Anterior cingulate cortex (tissue), 58 donors: ENCODE data around the gene SERPINB8.
A peak's percentile ranks its signal among the peaks of the same experiment; 100 is the strongest.
"Not testable (repeated sequence)": the region's sequence is repeated elsewhere in the genome, so short reads cannot be mapped to it uniquely, and the experiment has no call there.

ENCODE experiments used
- DNase-seq, 58 donors: peaks; one replicate each; lab custom pipeline; 2025; lab: John Stamatoyannopoulos, UW

SERPINB8 gene, protein sequence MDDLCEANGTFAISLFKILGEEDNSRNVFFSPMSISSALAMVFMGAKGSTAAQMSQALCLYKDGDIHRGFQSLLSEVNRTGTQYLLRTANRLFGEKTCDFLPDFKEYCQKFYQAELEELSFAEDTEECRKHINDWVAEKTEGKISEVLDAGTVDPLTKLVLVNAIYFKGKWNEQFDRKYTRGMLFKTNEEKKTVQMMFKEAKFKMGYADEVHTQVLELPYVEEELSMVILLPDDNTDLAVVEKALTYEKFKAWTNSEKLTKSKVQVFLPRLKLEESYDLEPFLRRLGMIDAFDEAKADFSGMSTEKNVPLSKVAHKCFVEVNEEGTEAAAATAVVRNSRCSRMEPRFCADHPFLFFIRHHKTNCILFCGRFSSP

DNA sequence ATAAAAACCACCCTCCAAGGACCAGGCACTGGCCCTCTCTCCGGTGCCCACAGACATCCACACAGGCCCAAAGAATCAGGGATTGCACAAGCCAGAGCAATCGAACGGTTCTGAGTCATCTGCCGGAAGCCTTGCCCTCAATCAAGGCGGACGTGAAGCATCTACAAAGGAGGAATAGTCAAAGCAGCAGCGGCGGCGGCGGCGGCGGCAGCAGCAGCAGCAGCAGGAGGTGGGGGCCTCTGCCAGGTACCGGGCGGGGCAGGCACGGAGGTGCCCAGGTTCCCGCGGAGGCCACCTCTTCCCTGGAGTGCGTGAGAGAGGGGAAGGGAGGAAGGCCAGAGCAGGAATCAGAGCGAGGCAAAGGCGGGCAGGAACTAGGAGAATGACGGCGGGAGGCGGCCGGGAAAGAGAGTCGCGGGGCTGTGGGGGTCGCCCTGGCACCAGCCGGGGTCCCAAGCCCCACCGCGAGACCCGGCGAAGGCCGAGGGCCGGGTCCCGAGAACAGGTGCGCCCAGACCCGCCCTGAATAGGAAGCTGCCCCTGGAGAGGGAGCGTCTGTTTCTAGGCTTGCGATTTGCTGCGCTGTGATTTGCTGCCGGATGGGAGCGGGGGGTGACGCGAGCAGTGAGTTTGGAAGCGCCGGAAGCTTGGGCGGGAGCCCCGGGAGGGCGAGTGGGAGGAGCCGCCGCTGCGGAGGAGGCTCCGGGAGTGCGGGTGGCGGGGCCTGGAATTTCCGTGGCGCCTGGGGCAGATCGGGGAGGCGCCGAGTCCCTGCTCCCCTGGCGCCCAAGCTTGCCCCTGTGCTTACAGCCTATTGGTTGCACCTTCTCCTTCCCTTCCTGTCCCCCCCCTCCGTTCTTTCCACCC lies at the start of gene SERPINB8:
Gene SERPINB8, plus strand, starts transcription at position 140 of the 867 bp plus-strand sequence. CDS start 8,228 bp downstream, outside the sequence.
- peak; percentile 67 to 96 (median 90) for DNase-seq

DNA sequence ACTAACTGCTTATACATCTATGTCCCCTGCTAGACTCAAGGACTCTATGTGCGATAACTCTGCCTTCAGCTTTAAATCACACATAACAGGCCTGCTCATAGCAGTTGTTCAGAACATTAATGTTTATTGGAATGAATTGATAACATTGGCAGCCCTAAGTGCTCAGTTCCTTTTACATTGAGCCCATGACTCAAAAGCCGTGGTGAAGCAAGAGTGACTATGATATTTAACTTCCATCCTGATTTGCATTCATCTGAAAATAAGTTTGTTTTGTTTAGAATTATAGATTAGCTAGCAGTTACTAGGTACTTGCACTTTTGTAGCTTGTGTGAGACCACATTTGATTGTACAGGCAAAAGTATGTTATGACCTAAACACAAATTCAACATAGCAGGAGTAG lies 47.8 kb upstream of the SERPINB8 start:
- DNase-seq: no peak

DNA sequence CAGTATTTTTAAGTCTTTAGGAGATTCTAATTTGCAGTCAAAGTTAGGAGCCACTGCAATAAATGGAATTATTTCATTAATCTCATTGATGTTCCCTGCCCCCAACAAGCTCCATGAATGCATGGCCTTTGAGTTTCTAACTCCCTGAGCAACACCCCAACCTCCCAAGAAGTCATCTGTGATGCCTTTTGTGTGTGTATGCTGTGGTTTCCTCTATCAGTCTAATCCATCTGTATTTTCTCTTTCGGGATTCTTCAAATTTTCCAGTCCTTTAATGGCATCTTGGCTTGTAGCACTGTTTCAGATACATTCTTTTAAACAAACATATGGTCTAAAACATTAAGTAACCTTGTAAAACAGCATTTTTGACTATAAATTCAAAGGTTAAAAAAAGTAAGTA lies 45.3 kb upstream of the SERPINB8 start:
- DNase-seq: no peak

DNA sequence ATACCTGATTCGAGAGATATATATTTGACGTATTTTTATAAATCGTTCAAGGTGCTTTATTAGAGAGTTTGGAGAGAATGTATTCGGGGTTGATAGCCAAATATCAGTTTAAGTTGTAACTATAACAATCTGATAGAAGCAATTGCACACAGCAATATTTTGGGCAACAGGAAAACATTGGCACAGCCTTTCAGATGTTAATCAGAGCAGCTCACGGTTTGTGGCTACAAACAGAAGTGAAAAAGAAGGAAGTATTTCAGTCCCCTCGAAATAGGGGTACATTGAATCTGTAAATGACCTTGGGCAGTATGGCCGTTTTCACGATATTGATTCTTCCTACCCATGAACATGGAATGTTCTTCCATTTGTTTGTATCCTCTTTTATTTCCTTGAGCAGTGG lies 41.5 kb upstream of the SERPINB8 start:
- no peak for DNase-seq

DNA sequence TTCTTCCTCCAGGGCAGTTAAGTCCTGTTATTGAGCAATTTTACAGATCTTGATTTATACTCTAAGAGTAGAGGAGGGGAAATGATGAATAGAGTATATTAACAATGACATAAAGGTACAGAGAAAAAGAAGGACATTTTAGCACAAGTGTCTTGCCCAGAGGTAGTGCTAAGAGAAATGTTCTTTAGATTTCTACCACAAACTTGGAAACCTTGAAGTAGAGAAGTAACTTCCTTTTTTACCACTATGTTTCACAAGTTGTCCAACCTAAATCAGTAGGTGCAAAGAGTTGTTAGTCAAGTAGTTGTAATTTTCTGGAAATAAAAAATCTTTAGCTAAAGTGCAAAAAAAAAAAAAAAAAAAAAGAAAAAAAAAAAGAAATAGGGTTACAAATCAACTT lies 40.5 kb upstream of the SERPINB8 start:
- DNase-seq: not testable (repeated sequence)

DNA sequence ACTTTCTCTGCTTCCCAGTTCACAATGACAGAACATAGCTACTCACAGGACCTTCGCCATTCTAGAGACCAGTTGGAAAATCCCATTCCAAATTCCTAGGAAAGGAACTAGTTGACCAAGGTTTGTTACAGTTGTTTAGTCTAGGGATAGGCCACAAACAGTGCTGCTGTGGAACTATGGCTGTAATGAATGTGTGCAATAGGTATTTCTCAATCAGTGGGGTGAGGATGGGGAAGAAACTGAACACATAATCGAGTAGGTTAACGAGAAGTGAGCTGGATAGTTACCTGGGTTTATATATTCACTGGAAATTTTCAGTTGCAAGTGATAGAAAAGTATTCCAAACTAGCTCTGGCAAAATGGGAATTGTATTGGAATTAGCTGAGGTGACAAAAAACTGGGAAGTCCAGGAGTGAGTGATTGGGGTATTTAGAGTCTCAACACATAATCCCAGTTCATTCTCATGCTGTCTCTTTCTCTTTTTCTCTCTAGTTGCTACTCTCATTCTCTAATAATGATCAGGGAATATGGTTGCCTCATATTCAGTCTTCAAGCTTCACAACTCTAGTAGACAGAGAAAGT lies 39.0 kb upstream of the SERPINB8 start:
- no peak for DNase-seq

DNA sequence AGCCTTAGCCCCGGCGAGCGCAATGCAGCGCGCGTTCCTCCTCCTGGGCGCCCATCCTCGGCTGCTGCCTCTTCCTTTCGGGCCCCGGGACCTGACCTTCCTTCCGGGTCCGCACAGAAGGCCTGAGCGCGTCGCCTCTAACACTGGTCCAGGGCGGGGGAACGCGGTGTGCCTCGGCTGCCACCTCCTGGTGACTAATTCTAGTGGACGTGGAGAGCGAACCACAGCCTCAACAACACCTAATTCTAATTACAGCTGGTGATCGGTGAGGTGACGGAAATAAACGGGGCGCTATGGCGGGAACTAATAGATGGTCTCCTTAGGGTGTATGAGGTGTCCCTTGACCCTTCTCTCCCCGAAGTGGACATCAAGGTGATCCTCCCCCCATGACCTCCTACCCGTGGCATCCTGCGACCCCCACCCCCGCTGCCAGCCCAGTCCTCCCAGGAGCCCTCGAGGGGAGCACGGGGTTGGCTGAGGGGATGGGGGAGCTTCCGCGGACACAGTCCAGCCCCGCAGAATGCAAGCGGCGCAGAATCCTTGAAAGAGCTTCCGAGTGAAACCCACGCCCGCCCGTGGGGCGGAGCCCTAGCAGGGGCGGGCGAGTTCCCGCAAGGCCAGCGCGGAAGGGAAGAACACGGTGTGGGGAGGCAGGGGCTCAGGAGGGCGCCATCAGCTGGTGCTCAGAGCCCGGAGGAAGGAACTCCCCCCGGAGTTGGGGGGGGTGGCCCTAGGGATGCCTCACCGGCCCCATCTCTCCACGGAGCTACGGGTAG lies 33.5 kb upstream of the SERPINB8 start:
- DNase-seq: peak in 52 of 58 donors; percentile 12 to 82 (median 50)

DNA sequence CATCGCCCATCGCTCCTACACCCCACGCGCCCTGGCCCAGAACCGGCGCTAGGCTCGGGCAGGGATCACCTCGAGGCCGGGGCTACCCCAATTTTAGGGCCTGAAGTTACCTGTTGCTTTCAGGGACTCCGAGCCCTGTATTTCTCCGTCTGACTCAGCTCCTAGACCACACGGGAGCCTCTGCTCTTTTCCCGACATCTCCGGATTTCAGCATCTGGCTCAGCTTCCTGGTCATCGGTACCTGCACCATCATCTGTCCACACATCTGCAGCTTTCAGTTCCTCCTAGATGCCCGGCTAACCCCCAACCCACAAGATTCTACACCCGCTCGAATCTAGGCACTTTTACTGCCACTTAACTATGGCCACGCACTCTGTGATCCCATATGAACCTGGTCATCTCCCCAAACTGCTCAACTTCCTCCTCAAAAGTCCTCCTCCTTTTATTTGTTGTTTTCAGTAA lies 32.9 kb upstream of the SERPINB8 start:
- no peak for DNase-seq

DNA sequence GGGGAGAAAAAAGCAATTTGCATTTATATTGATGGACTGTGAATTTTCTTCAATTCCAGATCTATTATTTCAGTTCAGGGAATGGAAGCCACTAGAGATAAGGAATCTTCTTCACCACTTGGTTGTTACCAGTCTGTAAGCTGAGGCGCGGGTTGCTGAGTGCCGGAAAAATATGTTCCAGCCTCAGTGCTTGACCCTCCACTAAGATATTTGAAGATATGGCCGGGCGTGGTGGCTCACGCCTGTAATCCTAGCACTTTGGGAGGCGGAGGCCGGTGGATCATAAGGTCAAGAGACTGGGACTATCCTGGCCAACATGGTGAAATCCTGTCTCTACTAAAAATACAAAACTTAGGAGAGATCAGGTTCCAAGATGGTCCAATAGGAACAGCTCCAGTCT lies 29.9 kb upstream of the SERPINB8 start:
- DNase-seq: no peak

DNA sequence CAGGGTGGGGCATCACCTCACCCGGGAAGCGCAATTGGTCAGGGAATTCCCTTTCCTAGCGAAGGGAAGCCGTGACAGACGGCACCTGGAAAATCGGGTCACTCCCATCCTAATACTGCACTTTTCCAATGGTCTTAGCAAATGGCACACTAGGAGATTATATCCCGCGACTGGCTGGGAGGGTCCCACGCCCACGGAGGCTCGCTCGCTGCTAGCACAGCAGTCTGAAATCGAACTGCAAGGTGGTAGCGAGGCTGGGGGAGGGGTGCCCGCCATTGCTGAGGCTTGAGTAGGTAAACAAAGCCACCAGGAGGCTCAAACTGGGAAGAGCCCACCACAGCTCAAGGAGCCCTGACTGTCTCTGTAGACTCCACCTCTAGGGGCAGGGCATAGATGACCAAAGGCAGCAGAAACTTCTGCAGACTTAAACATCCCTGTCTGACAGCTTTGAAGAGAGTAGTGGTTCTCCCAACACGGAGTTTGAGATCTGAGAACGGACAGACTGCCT lies 29.3 kb upstream of the SERPINB8 start:
- not testable (repeated sequence) for DNase-seq

DNA sequence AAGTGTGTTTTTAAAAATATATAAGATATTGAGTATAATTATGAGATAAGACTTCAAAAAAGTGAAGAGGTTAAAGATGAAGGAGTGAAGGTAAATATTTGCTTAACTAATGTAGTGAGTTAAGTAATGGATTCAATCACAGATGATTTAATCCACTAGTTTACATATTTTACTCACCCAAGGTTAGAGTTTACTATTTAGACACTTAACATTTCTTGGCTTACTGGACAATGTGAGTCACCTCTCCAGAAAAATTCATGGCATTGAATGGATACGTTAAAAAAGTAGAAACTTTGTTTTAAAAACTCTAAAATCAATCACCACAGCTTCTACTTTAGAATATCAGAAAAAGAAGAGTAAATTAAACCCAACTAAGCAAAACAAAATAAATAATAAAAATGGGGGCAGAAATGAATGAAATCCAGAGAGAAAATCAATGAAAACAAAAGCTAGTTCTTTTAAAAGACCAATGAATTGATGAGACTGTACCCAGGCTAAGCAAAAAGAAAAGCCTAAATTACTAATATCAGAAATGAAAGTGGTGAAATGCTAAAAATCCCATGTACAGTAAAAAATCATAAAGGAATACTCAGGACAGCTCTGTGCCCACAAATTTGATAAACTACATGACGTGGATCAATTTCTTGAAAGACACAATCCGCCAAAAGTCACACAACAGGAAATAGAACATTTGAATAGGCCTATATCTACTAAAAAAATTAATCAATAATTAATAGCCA lies 22.7 kb upstream of the SERPINB8 start:
- no peak for DNase-seq

DNA sequence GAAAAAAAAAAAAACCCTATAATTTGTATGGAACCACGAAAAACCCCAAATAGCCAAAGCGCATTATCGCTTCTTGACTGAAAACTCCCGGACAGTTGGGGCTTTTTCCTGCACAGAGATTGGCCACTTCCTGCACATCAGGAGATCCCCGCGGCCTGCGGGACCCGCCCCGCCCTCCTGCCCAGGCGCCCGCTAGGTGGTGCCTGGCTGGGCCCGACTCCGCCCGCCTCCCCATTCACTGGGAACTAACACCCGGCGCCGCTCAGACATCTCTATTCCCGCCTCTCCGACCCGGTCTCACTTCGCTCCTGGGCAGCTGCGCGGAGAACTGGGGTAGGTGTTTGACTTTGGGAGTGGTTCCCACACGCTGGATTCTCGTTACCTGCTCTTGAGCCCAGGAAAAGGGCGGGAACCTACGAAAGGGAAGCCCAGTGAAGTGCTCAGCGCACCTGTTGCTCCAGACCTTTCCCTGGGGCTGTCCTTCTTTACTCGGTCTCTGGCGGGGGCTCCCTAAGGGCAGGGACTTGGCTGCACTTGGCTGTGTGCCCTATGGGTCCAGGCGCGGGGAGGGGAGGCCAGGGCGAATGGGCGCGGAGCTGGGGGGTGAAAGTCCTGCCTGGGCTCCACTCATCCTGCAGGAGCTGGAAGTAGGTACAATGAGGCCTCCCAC lies 20.7 kb upstream of the SERPINB8 start, which contains the start of gene HMSD:
Gene HMSD, plus strand, starts transcription at position 234 of the 670 bp plus-strand sequence. CDS start 4,155 bp downstream, outside the sequence.
- peak in 36 of 58 donors; percentile 7 to 76 (median 44) for DNase-seq

DNA sequence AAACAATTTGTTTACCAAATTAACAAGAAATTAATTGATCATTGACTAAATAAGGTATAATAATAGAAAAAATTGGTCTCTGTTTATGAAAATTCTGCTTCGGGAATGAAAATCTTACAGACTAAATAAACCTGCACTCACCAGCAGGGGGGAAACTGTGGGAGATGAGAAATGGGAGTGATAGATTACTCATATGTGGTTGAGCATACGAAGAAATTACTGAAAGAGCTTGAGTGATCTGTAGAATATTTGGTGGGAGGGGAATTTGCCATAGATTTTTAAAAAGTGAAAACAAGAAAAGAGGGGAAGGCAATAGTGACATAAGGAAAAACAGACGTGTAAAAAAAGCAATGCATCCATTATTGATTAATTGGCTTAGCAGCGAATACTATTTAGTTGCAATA lies 18.6 kb upstream of the SERPINB8 start:
- DNase-seq: no peak

DNA sequence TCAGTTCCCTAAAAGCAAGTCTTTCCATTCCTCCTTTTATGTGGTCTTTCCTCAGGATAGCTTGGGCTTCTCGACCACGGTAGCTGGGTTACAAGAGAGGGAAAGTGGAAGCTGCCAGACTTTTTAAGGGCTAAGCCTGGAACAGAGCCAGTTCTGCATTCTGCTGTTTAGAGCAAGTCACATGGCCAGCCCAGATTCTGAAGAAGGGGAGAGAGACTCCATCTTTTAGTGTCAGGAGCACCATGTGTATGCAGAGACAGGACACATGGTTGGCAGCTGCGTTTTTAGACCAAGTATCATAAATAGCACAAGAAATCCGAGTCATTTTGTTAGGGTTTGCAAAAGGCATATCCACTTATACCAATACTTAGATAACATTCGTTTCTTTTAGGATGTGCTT lies 16.1 kb upstream of the SERPINB8 start:
- peak in 3 of 58 donors; percentile 5 to 12 (median 8) for DNase-seq

DNA sequence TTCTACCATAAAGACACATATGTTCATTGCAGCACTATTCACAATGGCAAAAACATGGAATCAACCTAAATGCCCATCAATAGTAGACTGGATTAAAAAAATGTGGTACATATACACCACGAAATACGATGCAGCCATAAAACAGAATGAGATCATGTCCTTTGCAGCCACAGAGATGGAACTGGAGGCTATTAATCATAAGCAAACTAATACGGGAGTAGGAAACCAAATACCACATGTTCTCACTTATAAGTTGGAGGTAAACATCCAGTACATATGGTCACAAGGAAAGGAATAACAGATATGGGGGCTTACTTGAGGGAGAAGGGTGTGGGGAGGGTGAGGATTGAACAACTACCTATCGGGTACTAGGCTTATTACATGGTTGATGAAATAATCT lies 13.1 kb upstream of the SERPINB8 start:
- DNase-seq: no peak

DNA sequence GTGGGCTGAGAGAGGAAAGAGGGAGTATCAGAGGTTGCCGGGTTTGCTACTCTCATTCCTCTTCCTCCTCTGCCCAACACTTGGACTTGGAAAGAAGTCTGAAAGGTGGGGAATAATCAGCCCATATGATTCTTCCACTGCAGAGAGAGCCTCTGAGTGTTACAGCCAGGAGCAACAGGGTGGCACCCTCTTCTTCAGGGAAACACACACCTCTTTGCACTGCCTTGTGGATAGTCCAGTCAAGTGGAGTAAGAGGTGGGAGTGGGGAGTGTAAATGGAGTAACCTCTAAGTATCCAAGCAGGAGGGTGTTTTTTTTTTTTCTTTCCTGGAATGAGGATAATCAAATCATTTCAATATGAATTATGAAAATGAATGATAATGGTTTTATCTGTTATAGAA lies 9.0 kb upstream of the SERPINB8 start:
- DNase-seq: no peak

DNA sequence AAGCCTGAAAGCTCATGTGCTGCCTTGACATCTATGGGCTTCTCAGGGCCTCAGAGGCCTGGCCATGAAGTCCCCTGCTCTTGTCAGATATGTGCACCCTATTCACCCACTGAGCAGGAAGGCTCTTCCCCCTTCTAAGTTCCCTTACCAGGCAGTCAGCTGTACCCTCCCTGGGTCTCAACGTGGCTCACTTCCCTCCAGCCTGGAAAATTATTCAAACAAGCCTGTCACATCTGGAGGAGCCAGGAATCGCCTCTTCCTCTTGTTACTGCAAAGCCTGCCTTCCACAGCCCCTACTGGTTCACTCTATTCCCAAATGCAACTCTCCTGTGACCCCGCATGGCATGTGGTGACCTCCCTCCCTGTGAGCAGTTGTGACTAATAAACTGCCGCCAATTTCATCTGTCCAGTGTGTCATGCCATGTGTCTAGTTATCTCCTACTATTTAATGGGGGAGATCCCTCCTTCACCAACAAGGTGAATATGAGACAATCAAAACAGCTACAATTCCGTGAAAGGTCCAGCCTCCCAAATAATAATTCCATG lies 8.4 kb upstream of the SERPINB8 start:
- no peak for DNase-seq

DNA sequence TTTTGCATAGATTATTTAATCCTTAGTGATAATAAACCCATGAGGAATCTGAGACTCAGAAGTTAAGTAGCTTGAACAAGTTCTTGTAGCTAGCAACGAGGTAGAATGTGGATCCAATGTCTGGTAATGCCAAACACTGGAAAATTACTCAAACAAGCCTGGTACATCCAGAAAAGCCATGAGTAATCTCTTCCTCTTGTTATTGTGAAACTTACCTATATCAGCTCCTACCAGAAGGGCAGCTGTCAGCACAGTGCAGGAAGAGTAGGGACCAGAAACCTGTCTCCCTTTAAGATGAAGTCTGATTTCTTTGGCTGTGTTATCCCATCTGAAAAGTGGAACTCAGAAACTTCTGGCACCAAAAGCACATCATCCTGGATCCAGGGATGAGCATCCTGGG lies 7.7 kb upstream of the SERPINB8 start:
- no peak for DNase-seq
